Activated CD8-positive, alpha-beta memory T cell treated with anti-CD3 and anti-CD28 coated beads, Interleukin-2, amount 10 ng/mL, durations not matched to agents 7 days and 5 days (primary cell): ENCODE results near the gene TC2N. TPM values are rescaled to one million over a fixed set of nuclear protein-coding genes. Genes with fewer than 3 reads are reported as not detected.

Experiments
- ATAC-seq: fragments of 150-1000 bp; cut with Tn5 transposase; one replicate; pipeline ENCODE4 v1.10.0; 2021; ENCODE audit warnings: moderate library complexity
- CTCF ChIA-PET: fragments of 350-600 bp; sonication (Branson Sonifier 250); formaldehyde crosslinking; loops from one replicate; lab custom pipeline; 2021; ENCODE audit warnings: antibody characterized with exemption; lab: Charles Lee
- DNase-seq: peaks from one replicate; pipeline ENCODE4 v3.0.0-alpha.2; 2020
- H3K27ac Mint-ChIP-seq: one replicate; pipeline ENCODE4 v1.8.0; 2021; ENCODE audit warnings: mild to moderate bottlenecking, mixed read lengths
- H3K27me3 Mint-ChIP-seq: one replicate; pipeline ENCODE4 v1.8.0; 2021; ENCODE audit warnings: mixed read lengths
- H3K36me3 Mint-ChIP-seq: one replicate; pipeline ENCODE4 v1.8.0; 2021; ENCODE audit warnings: mild to moderate bottlenecking, mixed read lengths
- H3K4me1 Mint-ChIP-seq: one replicate; pipeline ENCODE4 v1.8.0; 2021; ENCODE audit warnings: mixed read lengths
- H3K4me3 Mint-ChIP-seq: one replicate; pipeline ENCODE4 v1.8.0; 2021; ENCODE audit warnings: mild to moderate bottlenecking, moderate library complexity, mixed read lengths
- H3K9me3 Mint-ChIP-seq: one replicate; pipeline ENCODE4 v1.8.0; 2022; ENCODE audit warnings: low read depth, mixed read lengths
- total RNA-seq, 2 experiments: library from RNA; stranded (reverse); gene quantifications; one replicate each; pipeline ENCODE4 v1.2.3, GENCODE V29; 2021

The TC2N gene
- total RNA-seq, 2 experiments from 2014 or later, result 46.3 to 86.0 TPM

DNA sequence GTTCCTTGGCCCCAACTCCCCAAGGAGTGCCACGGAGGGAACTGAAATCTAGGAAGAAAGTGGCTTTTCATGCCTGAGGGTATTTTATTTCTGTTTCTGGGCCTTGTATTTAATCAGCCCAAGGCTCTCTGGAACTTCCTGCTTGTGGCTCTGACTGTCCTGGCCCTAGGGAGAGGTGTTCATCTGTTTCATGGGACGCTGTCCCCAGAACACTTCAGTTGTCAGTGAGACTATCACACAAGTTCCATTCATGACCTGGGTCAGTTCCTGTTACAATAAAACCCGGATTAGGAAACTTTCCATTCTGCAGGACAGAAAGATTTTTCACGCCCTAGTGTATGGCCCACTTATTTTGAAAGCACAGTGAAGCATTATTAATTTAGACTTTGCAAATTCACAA, 18.5 kb upstream of the TC2N start:
- ATAC-seq, result no peak

GRCh38 chr14:91885113-91885712, 17.9 kb upstream of the TC2N start:
- Mint-ChIP-seq H3K4me1 (peaks cover 28% of the 10 kb centered on the region), H3K9me3 (no peaks in the 10 kb centered on the region), H3K27me3 (no peaks in the 10 kb centered on the region), H3K36me3 (peaks cover 2% of the 10 kb centered on the region), H3K27ac (no peak overlapping the region), H3K4me3 (no peak overlapping the region)
- CTCF ChIA-PET, result interaction anchor here (1.7 kb wide), 1 partner anchor 26 kb away, joined by 8 read pairs; no protein-coding TSS in a partner anchor
- no peak for DNase-seq
- no peak for ATAC-seq

More for the DNA sequence above, 18.5 kb upstream of the TC2N start:
- peaks cover 33% of the 10 kb centered on the region for H3K4me1 Mint-ChIP-seq
- no peak for DNase-seq
- H3K36me3 Mint-ChIP-seq, result peaks cover 2% of the 10 kb centered on the region
- no peaks in the 10 kb centered on the region for H3K27me3 Mint-ChIP-seq
- H3K27ac Mint-ChIP-seq, result no peak overlapping the region
- CTCF ChIA-PET, result interaction anchor here (1.7 kb wide), 1 partner anchor 25 kb away, joined by 8 read pairs; no protein-coding TSS in a partner anchor
- no peaks in the 10 kb centered on the region for H3K9me3 Mint-ChIP-seq
- H3K4me3 Mint-ChIP-seq, result no peak overlapping the region

DNA sequence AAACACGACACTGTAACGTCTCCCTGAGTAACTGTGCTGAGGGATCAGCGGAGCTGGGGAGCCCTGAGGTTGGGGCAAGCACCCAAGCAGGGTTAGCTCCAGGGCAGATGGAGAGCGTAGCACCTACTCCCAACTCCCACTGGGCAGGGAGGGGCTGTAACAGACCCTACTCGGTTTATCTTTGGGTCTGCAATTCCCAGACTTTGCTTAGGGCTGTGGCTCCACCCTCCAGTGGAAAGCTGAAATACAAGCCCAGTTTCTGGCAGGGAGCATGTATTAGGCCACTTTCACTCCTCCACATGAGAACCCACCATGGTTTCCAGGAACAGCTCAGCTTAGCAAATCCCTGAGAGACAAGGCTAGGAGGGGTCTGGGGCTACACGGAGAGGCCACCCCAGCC, 17.3 kb upstream of the TC2N start:
- no peak for ATAC-seq
- DNase-seq, result no peak
- H3K27me3 Mint-ChIP-seq, result no peaks in the 10 kb centered on the region
- no peak overlapping the region for H3K27ac Mint-ChIP-seq
- no peak overlapping the region for H3K4me3 Mint-ChIP-seq
- H3K9me3 Mint-ChIP-seq, result no peaks in the 10 kb centered on the region
- CTCF ChIA-PET, result interaction anchor here (1.7 kb wide), 1 partner anchor 27 kb away, joined by 8 read pairs; no protein-coding TSS in a partner anchor
- peaks cover 24% of the 10 kb centered on the region for H3K4me1 Mint-ChIP-seq
- peaks cover 2% of the 10 kb centered on the region for H3K36me3 Mint-ChIP-seq

- no peaks in the 10 kb centered on the region for H3K9me3 Mint-ChIP-seq
- H3K27ac Mint-ChIP-seq, result no peak overlapping the region
- H3K36me3 Mint-ChIP-seq, result peaks cover 2% of the 10 kb centered on the region
- CTCF ChIA-PET, result interaction anchor here (0.9 to 1.7 kb wide), 2 partner anchors 9 to 17 kb away, joined by 4 read pairs; partner anchors contain the start of gene TC2N
- ATAC-seq, result no peak
- DNase-seq, result no peak
- peaks cover 21% of the 10 kb centered on the region for H3K4me1 Mint-ChIP-seq
- no peaks in the 10 kb centered on the region for H3K27me3 Mint-ChIP-seq
- H3K4me3 Mint-ChIP-seq, result no peak overlapping the region
Measured at GRCh38 chr14:91883753-91884152, 16.4 kb upstream of the TC2N start.

DNA sequence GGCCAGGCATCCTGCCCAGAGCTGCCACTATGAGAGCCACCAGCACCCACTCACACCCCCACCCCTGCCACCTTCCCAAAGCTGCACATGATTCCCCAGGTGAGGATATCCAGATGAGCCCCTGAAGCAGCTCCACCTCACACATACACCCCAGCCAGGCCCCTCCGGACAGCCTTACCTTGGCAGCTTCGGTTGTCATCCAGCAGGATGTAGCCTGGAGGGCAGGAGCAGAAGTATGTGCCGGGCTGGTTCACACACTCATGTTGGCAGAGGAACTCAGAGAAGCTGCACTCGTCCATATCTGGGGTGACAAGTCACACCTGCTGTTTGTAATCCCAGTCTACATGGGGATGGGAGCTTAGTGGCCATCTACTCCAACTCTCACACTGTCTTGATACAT, 15.4 kb upstream of the TC2N start:
- Mint-ChIP-seq H3K27ac (no peak overlapping the region), H3K36me3 (peaks cover 3% of the 10 kb centered on the region), H3K27me3 (no peaks in the 10 kb centered on the region), H3K4me1 (peaks cover 19% of the 10 kb centered on the region), H3K4me3 (no peak overlapping the region), H3K9me3 (no peaks in the 10 kb centered on the region)
- CTCF ChIA-PET, result interaction anchor here (0.5 to 1.7 kb wide), 4 partner anchors 8 to 19 kb away, joined by 3 to 4 read pairs (median 4); partner anchors contain the start of gene TC2N
- no peak for ATAC-seq
- DNase-seq, result no peak

DNA sequence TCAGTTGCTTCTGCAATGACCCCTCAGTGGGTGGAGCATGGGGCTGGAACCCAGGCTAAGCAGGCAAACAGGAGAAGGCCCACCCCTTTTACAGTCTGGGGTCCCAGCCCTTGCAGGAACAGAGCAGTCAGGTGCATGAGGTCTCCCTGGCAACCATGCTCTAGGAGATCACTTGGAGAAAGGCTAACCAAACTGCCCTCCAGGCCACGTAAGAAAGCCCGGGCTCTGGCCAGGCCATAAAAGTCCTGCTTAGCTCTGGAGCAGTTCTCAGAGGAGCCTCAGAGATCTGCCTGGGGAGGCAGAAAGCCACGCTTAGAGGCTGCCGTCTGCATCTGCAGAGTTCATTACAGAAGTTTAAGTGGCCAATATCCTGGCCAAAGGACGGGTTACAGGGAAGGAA, 15.0 kb upstream of the TC2N start:
- H3K27ac Mint-ChIP-seq, result no peak overlapping the region
- H3K36me3 Mint-ChIP-seq, result peaks cover 3% of the 10 kb centered on the region
- no peak overlapping the region for H3K4me3 Mint-ChIP-seq
- peaks cover 19% of the 10 kb centered on the region for H3K4me1 Mint-ChIP-seq
- ATAC-seq (no peak), DNase-seq (no peak)
- H3K27me3 Mint-ChIP-seq, result no peaks in the 10 kb centered on the region
- CTCF ChIA-PET, result interaction anchor here (0.5 to 1.7 kb wide), 3 partner anchors 8 to 19 kb away, joined by 3 to 4 read pairs (median 3); no protein-coding TSS in a partner anchor
- no peaks in the 10 kb centered on the region for H3K9me3 Mint-ChIP-seq

DNA sequence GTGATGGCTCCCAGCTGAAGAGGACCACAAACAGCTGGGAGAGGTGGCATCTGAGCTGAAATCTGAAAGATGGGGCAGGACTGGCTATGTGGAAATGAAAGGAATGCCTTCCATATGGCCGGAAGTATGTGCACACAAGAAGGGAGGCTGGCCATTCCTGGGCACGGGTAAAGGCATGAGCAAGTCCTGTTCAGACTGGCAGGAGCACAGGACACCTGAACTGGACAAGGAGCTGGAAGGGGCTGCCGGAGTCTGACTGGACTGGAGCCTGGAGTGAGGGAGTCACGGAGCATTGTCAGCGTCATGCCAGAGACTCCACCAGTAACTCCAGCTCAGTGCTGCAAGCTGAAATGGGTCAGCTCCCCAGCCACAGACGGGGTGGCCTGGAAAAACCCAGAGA, 11.9 kb upstream of the TC2N start:
- CTCF ChIA-PET, result interaction anchor here (1.2 to 2.5 kb wide), 2 partner anchors 12 to 32 kb away, joined by 3 to 7 read pairs; no protein-coding TSS in a partner anchor

GRCh38 chr14:91878274-91878673, 10.9 kb upstream of the TC2N start:
- Mint-ChIP-seq H3K4me3 (no peak overlapping the region), H3K27me3 (no peaks in the 10 kb centered on the region), H3K27ac (no peak overlapping the region), H3K9me3 (no peaks in the 10 kb centered on the region), H3K4me1 (peaks cover 35% of the 10 kb centered on the region), H3K36me3 (peaks cover 3% of the 10 kb centered on the region)
- DNase-seq, result no peak
- no peak for ATAC-seq
- CTCF ChIA-PET, result no interaction called here

More for the DNA sequence above, 11.9 kb upstream of the TC2N start:
- ATAC-seq (no peak), DNase-seq (no peak)
- Mint-ChIP-seq H3K4me1 (peaks cover 25% of the 10 kb centered on the region), H3K4me3 (no peak overlapping the region), H3K27me3 (no peaks in the 10 kb centered on the region), H3K27ac (no peak overlapping the region), H3K36me3 (peaks cover 3% of the 10 kb centered on the region), H3K9me3 (no peaks in the 10 kb centered on the region)

GRCh38 chr14:91877376-91877915, 10.1 kb upstream of the TC2N start:
- no peaks in the 10 kb centered on the region for H3K27me3 Mint-ChIP-seq
- CTCF ChIA-PET, result no interaction called here
- H3K4me1 Mint-ChIP-seq, result peaks cover 43% of the 10 kb centered on the region

DNA sequence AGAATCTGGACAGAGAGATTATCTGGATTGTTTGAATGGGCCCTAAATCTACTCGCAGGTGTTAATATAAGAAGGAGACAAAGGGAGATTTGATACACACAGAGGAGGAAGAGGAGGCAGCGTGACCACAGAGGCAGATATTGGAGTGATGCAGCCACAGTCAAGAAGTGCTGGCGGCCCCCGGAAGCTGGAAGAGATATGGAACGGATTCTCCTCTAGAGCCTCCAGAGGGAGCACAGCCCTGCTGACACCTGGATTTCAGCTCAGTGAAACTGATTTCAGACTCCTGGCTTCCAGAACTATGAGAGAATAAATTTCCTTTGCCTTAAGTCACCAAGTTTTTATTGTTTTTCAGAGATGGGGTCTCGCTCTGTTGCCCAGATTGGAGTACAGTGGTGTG, 9.2 kb upstream of the TC2N start:
- peaks cover 3% of the 10 kb centered on the region for H3K36me3 Mint-ChIP-seq
- CTCF ChIA-PET, result interaction anchor here (1.6 kb wide), 1 partner anchor 10 kb away, joined by 5 read pairs; the partner anchor contains the start of gene TC2N
- H3K9me3 Mint-ChIP-seq, result no peaks in the 10 kb centered on the region
- DNase-seq (no peak), ATAC-seq (no peak)
- H3K4me1 Mint-ChIP-seq, result peaks cover 52% of the 10 kb centered on the region
- H3K27me3 Mint-ChIP-seq, result no peaks in the 10 kb centered on the region
- no peak overlapping the region for H3K27ac Mint-ChIP-seq
- no peak overlapping the region for H3K4me3 Mint-ChIP-seq

More at GRCh38 chr14:91877376-91877915, 10.1 kb upstream of the TC2N start:
- peaks cover 3% of the 10 kb centered on the region for H3K36me3 Mint-ChIP-seq
- no peaks in the 10 kb centered on the region for H3K9me3 Mint-ChIP-seq
- ATAC-seq, result no peak
- H3K4me3 Mint-ChIP-seq, result no peak overlapping the region
- no peak overlapping the region for H3K27ac Mint-ChIP-seq
- DNase-seq, result no peak

DNA sequence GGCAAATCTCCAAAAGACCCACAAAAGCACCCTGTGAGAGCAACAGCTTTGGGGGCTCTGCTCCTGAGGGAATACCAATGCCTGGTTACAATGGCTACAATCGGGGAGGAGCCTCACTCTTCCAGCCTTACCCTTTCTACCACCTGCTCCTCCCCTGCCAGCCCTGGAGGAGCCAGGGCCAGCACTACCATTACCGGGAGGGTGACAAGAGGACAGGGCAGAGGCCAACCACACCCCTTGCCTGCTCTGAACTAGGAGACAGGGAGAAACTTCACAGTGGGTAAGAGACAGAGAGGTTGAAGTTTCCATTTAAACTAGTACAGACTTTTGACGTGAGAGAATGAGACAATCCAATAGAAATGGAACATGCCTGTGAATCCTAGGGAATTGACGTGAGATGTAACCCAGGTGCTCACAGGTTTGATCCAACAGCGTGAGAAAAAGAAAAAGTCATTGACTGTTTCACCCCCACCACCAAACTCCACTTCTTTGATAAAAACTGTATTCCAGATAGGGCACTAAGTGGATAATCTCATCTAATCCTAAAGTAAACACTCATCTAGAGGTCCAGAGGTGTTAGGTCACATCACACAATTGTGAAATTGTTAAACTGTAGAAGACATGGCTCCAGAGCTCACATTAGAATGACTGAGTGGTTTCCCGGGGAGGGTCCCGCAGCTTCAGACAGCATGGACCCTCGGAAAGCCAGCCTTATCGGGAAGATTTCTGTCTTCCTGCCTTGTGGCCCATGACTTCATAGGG, 8.4 kb upstream of the TC2N start:
- no peaks in the 10 kb centered on the region for H3K9me3 Mint-ChIP-seq
- peaks cover 52% of the 10 kb centered on the region for H3K4me1 Mint-ChIP-seq
- CTCF ChIA-PET, result interaction anchor here (1.5 to 2.8 kb wide), 3 partner anchors 9 to 16 kb away, joined by 3 to 8 read pairs (median 5); partner anchors contain the start of gene TC2N
- H3K27me3 Mint-ChIP-seq, result no peaks in the 10 kb centered on the region
- peaks cover 2% of the 10 kb centered on the region for H3K36me3 Mint-ChIP-seq
- no peak for ATAC-seq
- H3K27ac Mint-ChIP-seq, result no peak overlapping the region
- no peak overlapping the region for H3K4me3 Mint-ChIP-seq
- DNase-seq, result no peak

DNA sequence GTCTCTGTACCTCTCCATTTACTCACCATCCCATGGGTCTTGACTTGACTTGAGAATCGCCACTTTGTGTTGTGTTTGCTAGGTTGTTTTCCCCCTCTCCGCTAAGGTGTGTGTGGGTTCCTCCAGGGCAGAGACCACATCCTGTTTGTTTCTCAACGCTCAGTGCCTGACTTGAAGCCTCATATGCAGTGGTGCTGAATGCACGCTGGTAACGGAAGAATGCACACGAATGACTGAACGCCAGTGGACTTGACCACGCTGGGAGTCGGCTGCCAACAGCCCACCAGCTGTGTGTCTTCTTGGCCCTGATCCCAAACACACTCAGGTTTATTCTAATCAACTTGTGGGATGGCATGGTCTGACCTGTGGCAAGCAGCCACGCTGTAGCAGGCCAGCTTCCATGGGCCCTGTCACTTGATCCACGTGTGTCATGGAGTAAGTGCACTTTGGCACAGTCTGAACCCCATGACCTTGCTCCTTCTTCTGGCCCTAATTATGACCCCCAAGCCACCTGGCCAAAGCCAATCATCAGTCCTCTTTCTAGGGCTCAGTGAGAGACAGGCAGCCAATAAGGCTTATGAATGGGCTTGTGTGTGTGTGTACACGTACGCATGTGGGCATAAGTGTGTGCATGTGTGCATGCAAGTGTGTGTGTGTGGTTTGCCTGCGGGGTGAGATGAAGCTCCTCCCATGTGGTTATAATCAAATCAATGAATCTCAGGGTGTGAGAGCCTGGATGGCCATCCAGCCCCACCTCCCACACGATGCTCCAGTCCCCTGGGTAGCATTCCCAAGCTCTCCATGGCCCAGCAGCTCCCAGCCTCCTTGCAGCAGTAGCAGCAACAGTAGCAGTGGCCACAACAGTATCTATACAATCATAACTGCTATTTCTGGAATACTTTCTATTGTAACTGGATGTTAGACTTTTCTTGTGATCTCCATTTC, 6.4 kb upstream of the TC2N start:
- H3K9me3 Mint-ChIP-seq, result no peaks in the 10 kb centered on the region
- CTCF ChIA-PET, result interaction anchor here (0.8 to 2.8 kb wide), 7 partner anchors 8 to 19 kb away, joined by 3 to 12 read pairs (median 3); no protein-coding TSS in a partner anchor
- H3K4me1 Mint-ChIP-seq, result peaks cover 70% of the 10 kb centered on the region
- DNase-seq (peak; percentile 94), ATAC-seq (peak; percentile 80)
- H3K36me3 Mint-ChIP-seq, result peaks cover 2% of the 10 kb centered on the region
- peak overlapping the region; percentile 87 for H3K27ac Mint-ChIP-seq
- H3K4me3 Mint-ChIP-seq, result peak overlapping the region; percentile 67
- H3K27me3 Mint-ChIP-seq, result no peaks in the 10 kb centered on the region
